AG04450 (cell line): ENCODE measurements around the gene SLC39A3. TPM values are rescaled to one million over a fixed set of nuclear protein-coding genes. Genes with fewer than 3 reads are reported as not detected.

Experiments used
- CTCF ChIA-PET: fragments of 300-600, 350-600 bp; formaldehyde crosslinking; extraction: SDS; loops from one replicate; lab custom pipeline; 2022; ENCODE audit warnings: antibody characterized with exemption, inconsistent platforms; lab: Charles Lee
- POLR2A ChIA-PET: fragments of 350-600 bp; formaldehyde crosslinking; extraction: SDS; loops from one replicate; lab custom pipeline; 2021; ENCODE audit warnings: antibody characterized with exemption, inconsistent platforms; lab: Yijun Ruan, JAX
- DNase-seq: peaks from one replicate; pipeline ENCODE4 v3.0.0-alpha.2; 2011; ENCODE audit warnings: low read depth, low spot score
- H3K27ac ChIP-seq: one replicate; pipeline ENCODE4 v1.5.1; 2012; ENCODE audit warnings: low read depth, low read length, control low read depth
- H3K27me3 ChIP-seq: one replicate; pipeline ENCODE4 v1.6.0; 2012; ENCODE audit warnings: low read length; ENCODE audit not compliant: control insufficient read depth, insufficient read depth
- H3K4me3 ChIP-seq: 2 replicates; pipeline ENCODE4 v1.5.1; 2011; ENCODE audit warnings: mild to moderate bottlenecking, low read depth, low read length, control low read depth
- H3K9me3 ChIP-seq: 2 replicates; pipeline ENCODE4 v1.5.1; 2012; ENCODE audit warnings: low read length; ENCODE audit not compliant: control insufficient read depth, insufficient read depth
- CTCF ChIP-seq: IDR thresholded peaks from 2 replicates; pipeline ENCODE4 v1.5.1; 2011; ENCODE audit warnings: low read depth, low read length, control low read depth, inconsistent platforms
- polyA plus RNA-seq: library from polyadenylated mRNA; depleted of rRNA; stranded (reverse); fragments of >200 nt; gene quantifications from 2 replicates; pipeline ENCODE4 v1.2.3, GENCODE V29; 2011

The SLC39A3 gene
- polyA plus RNA-seq, 1 experiment: 27.9 TPM

- no peak overlapping the region for H3K4me3 ChIP-seq
- no peak for TF ChIP-seq CTCF
- no peak for DNase-seq
- ChIA-PET CTCF (interaction anchor here (1.5 kb wide), 1 partner anchor 10 kb away, joined by 4 read pairs; no protein-coding TSS in a partner anchor), POLR2A (no interaction called here)
- no peaks in the 10 kb centered on the region; the same call in 1 of the 2 replicates for H3K9me3 ChIP-seq
- H3K27me3 ChIP-seq: no peaks in the 10 kb centered on the region
- H3K27ac ChIP-seq: no peak overlapping the region
Observed at GRCh38 chr19:2759362-2759761, 19.5 kb upstream of the SLC39A3 start.

- Histone ChIP-seq H3K27me3 (no peaks in the 10 kb centered on the region), H3K4me3 (no peak overlapping the region), H3K9me3 (no peaks in the 10 kb centered on the region; the same call in 1 of the 2 replicates), H3K27ac (no peak overlapping the region)
- no peak for DNase-seq
- POLR2A ChIA-PET: no interaction called here
- no peak for TF ChIP-seq CTCF
- CTCF ChIA-PET: interaction anchor here (0.8 to 1.5 kb wide), 2 partner anchors 9 to 111 kb away, joined by 3 to 4 read pairs; no protein-coding TSS in a partner anchor
Observed at GRCh38 chr19:2758601-2759313, 18.9 kb upstream of the SLC39A3 start.

GRCh38 chr19:2756921-2757881 is 17.4 kb upstream of the SLC39A3 start:
- no peaks in the 10 kb centered on the region; the same call in 1 of the 2 replicates for H3K9me3 ChIP-seq
- H3K27ac ChIP-seq: no peak overlapping the region
- no peak for DNase-seq
- CTCF ChIA-PET: interaction anchor here (0.5 kb wide), 1 partner anchor 69 kb away, joined by 3 read pairs; no protein-coding TSS in a partner anchor
- POLR2A ChIA-PET: no interaction called here
- no peak overlapping the region for H3K4me3 ChIP-seq
- H3K27me3 ChIP-seq: no peaks in the 10 kb centered on the region
- no peak for TF ChIP-seq CTCF

GRCh38 chr19:2756477-2756876 is 16.7 kb upstream of the SLC39A3 start:
- CTCF ChIA-PET: no interaction called here

More at GRCh38 chr19:2756477-2756876, 16.7 kb upstream of the SLC39A3 start:
- H3K9me3 ChIP-seq: no peaks in the 10 kb centered on the region; the same call in 1 of the 2 replicates
- no peak overlapping the region for H3K27ac ChIP-seq
- TF ChIP-seq CTCF: no peak
- DNase-seq: no peak
- POLR2A ChIA-PET: no interaction called here
- H3K4me3 ChIP-seq: no peak overlapping the region
- H3K27me3 ChIP-seq: no peaks in the 10 kb centered on the region
